Middle frontal gyrus (tissue), 1 donor: ENCODE data around the gene DBN1.

ENCODE experiments used
- DNase-seq: peaks from one replicate; pipeline ENCODE4 v3.0.0-alpha.2; 2015; ENCODE audit warnings: low spot score; ENCODE audit errors: extremely low spot score

Gene DBN1

GRCh38 chr5:177475563-177476427, 2.4 kb upstream of the DBN1 start:
- DNase-seq, result no peak

GRCh38 chr5:177474846-177475562, 1.6 kb upstream of the DBN1 start:
- DNase-seq, result no peak

- DNase-seq, result no peak
Observed at GRCh38 chr5:177474002-177474476, 605 bp upstream of the DBN1 start.

- no peak for DNase-seq
Observed at GRCh38 chr5:177472460-177473442, 683 bp downstream of the DBN1 start.

GRCh38 chr5:177471610-177472356, 1.7 kb downstream of the DBN1 start:
- DNase-seq, result no peak

GRCh38 chr5:177470759-177471536, 2.5 kb downstream of the DBN1 start:
- DNase-seq, result no peak

- DNase-seq, result no peak
Observed at GRCh38 chr5:177469750-177470525, 3.5 kb downstream of the DBN1 start.

- DNase-seq, result no peak
Observed at GRCh38 chr5:177468685-177469628, 4.5 kb downstream of the DBN1 start.

GRCh38 chr5:177468329-177468684, 5.1 kb downstream of the DBN1 start:
- no peak for DNase-seq

- no peak for DNase-seq
Observed at GRCh38 chr5:177467436-177467835, 6.0 kb downstream of the DBN1 start.

- no peak for DNase-seq
Observed at GRCh38 chr5:177466861-177467260, 6.6 kb downstream of the DBN1 start.

- DNase-seq, result no peak
Observed at GRCh38 chr5:177465044-177465443, 8.4 kb downstream of the DBN1 start.

- DNase-seq, result no peak
Observed at GRCh38 chr5:177462021-177462670, 11.3 kb downstream of the DBN1 start.

GRCh38 chr5:177459819-177460628, 13.4 kb downstream of the DBN1 start:
- no peak for DNase-seq

GRCh38 chr5:177459357-177459756, 14.1 kb downstream of the DBN1 start:
- DNase-seq, result no peak

GRCh38 chr5:177458912-177459350, 14.5 kb downstream of the DBN1 start:
- DNase-seq, result no peak
